Thymus (tissue), 11 donors: ENCODE data around the gene RAB32. TPM values are rescaled to one million over a fixed set of nuclear protein-coding genes. Genes with fewer than 3 reads are reported as not detected.
"Not testable (repeated sequence)": the region's sequence is repeated elsewhere in the genome, so short reads cannot be mapped to it uniquely, and the experiment has no call there.

Source experiments
- DNase-seq, 9 donors: peaks; one replicate each; pipeline ENCODE4 v3.0.0-alpha.2; 2013; ENCODE audit warnings: low spot score in 9 of 9, low read depth in 6 of 9, missing footprints in 1 of 9
- H3K27ac ChIP-seq, 2 donors: one replicate each; pipeline ENCODE4 v1.5.1; 2013; ENCODE audit warnings: control low read depth in 1 of 2, low read depth in 1 of 2, low read length in 1 of 2, mild to moderate bottlenecking in 1 of 2, moderate library complexity in 1 of 2
- H3K27me3 ChIP-seq, 2 donors: one replicate each; pipeline ENCODE4 v1.5.1; 2013; ENCODE audit warnings: low read length in 1 of 2; ENCODE audit not compliant: control insufficient read depth in 2 of 2, insufficient read depth in 1 of 2
- H3K36me3 ChIP-seq, 2 donors: one replicate each; pipeline ENCODE4 v1.5.1; 2013; ENCODE audit warnings: low read length in 1 of 2, mild to moderate bottlenecking in 1 of 2, moderate library complexity in 1 of 2; ENCODE audit not compliant: control insufficient read depth in 2 of 2, insufficient read depth in 2 of 2
- H3K4me1 ChIP-seq, 2 donors: one replicate each; pipeline ENCODE4 v1.5.1; 2013; ENCODE audit warnings: low read length in 2 of 2; ENCODE audit not compliant: control insufficient read depth in 2 of 2, insufficient read depth in 2 of 2
- H3K4me3 ChIP-seq, 2 donors: one replicate each; pipeline ENCODE4 v1.5.1; 2013; ENCODE audit warnings: low read length in 2 of 2, control low read depth in 1 of 2, mild to moderate bottlenecking in 1 of 2
- H3K9me3 ChIP-seq, 2 donors: one replicate each; pipeline ENCODE4 v1.5.1; 2013; ENCODE audit warnings: low read length in 1 of 2, mild to moderate bottlenecking in 1 of 2; ENCODE audit not compliant: control insufficient read depth in 2 of 2, insufficient read depth in 1 of 2
- WGBS: extraction: QIAGEN DNeasy Blood & Tissue Kit; methylation state at CpG from one replicate; pipeline ENCODE4 v1.1.7; 2013; 5-methylcytosine and 5-hydroxymethylcytosine counted together
- polyA plus RNA-seq: library from polyadenylated mRNA; stranded (reverse); fragments of 200-250 nt; gene quantifications from one replicate; pipeline ENCODE4 v1.2.3, GENCODE V29; 2013
- total RNA-seq: library from RNA; stranded (reverse); fragments of 120-200 nt; gene quantifications from one replicate; pipeline ENCODE4 v1.2.4, GENCODE V29; 2013
- donor health status: healthy.

The RAB32 gene
- total and polyA plus RNA-seq, 2 donors = 40.8 to 41.3 TPM

- H3K36me3 ChIP-seq, H3K27me3 ChIP-seq, H3K4me1 ChIP-seq, H3K4me3 ChIP-seq, H3K9me3 ChIP-seq, H3K27ac ChIP-seq, DNase-seq: not testable (repeated sequence)
- 89% methylated on average over 2 of the region's 2 CpGs for WGBS
Measured at GRCh38 chr6:146566661-146567060, 23.0 kb downstream of the RAB32 start.

- not testable (repeated sequence) for H3K27me3 ChIP-seq, H3K4me1 ChIP-seq, DNase-seq, H3K27ac ChIP-seq, H3K9me3 ChIP-seq, H3K4me3 ChIP-seq, H3K36me3 ChIP-seq
- WGBS = 95% methylated on average over 3 of the region's 3 CpGs
Measured at GRCh38 chr6:146568619-146569018, 25.0 kb downstream of the RAB32 start.

GRCh38 chr6:146574211-146574610, 30.6 kb downstream of the RAB32 start:
- no peak overlapping the region for H3K4me3 ChIP-seq
- no peak overlapping the region for H3K27ac ChIP-seq
- no peaks in the 10 kb centered on the region for H3K36me3 ChIP-seq
- no peak for DNase-seq
- H3K9me3 ChIP-seq = peaks cover 0 to 6% of the 10 kb centered on the region in 2 donors
- 100% methylated on average over 1 of the region's 1 CpG for WGBS
- H3K4me1 ChIP-seq = no peaks in the 10 kb centered on the region
- H3K27me3 ChIP-seq = no peaks in the 10 kb centered on the region

GRCh38 chr6:146578054-146578453, 34.4 kb downstream of the RAB32 start:
- Histone ChIP-seq H3K4me3 (no peak overlapping the region), H3K27ac (no peak overlapping the region), H3K27me3 (no peaks in the 10 kb centered on the region), H3K4me1 (no peaks in the 10 kb centered on the region), H3K9me3 (no peaks in the 10 kb centered on the region), H3K36me3 (no peaks in the 10 kb centered on the region)
- DNase-seq = no peak

GRCh38 chr6:146581968-146582367, 38.3 kb downstream of the RAB32 start:
- H3K27me3 ChIP-seq = no peaks in the 10 kb centered on the region
- 98% methylated on average over 1 of the region's 1 CpG for WGBS
- H3K4me3 ChIP-seq = no peak overlapping the region
- H3K36me3 ChIP-seq = no peaks in the 10 kb centered on the region
- DNase-seq = no peak
- no peak overlapping the region for H3K27ac ChIP-seq
- H3K9me3 ChIP-seq = no peaks in the 10 kb centered on the region
- no peaks in the 10 kb centered on the region for H3K4me1 ChIP-seq

- WGBS = 91% methylated on average over 5 of the region's 5 CpGs
- H3K36me3 ChIP-seq = no peaks in the 10 kb centered on the region
- no peaks in the 10 kb centered on the region for H3K4me1 ChIP-seq
- H3K9me3 ChIP-seq = no peaks in the 10 kb centered on the region
- DNase-seq = no peak
- H3K27me3 ChIP-seq = no peaks in the 10 kb centered on the region
- H3K27ac ChIP-seq = no peak overlapping the region
- H3K4me3 ChIP-seq = no peak overlapping the region
Measured at GRCh38 chr6:146582857-146583256, 39.2 kb downstream of the RAB32 start.

GRCh38 chr6:146583966-146584365, 40.3 kb downstream of the RAB32 start:
- Histone ChIP-seq H3K9me3 (no peaks in the 10 kb centered on the region), H3K4me1 (no peaks in the 10 kb centered on the region), H3K36me3 (no peaks in the 10 kb centered on the region), H3K4me3 (no peak overlapping the region), H3K27me3 (no peaks in the 10 kb centered on the region), H3K27ac (no peak overlapping the region)
- 80% methylated on average over 1 of the region's 1 CpG for WGBS
- DNase-seq = no peak

- WGBS = 0% methylated on average over 1 of the region's 1 CpG
- Histone ChIP-seq H3K27ac (no peak overlapping the region), H3K27me3 (no peaks in the 10 kb centered on the region), H3K9me3 (no peaks in the 10 kb centered on the region), H3K4me1 (no peaks in the 10 kb centered on the region), H3K36me3 (no peaks in the 10 kb centered on the region), H3K4me3 (no peak overlapping the region)
- no peak for DNase-seq
Measured at GRCh38 chr6:146587459-146587858, 43.8 kb downstream of the RAB32 start.

GRCh38 chr6:146590492-146590891, 46.9 kb downstream of the RAB32 start:
- WGBS = 96% methylated on average over 1 of the region's 1 CpG

GRCh38 chr6:146592451-146592850, 48.8 kb downstream of the RAB32 start:
- Histone ChIP-seq H3K36me3 (no peaks in the 10 kb centered on the region), H3K27me3 (no peaks in the 10 kb centered on the region), H3K27ac (no peak overlapping the region), H3K4me1 (no peaks in the 10 kb centered on the region), H3K4me3 (no peak overlapping the region), H3K9me3 (no peaks in the 10 kb centered on the region)
- DNase-seq = no peak

More at GRCh38 chr6:146590492-146590891, 46.9 kb downstream of the RAB32 start:
- H3K27ac ChIP-seq = no peak overlapping the region
- H3K27me3 ChIP-seq = no peaks in the 10 kb centered on the region
- no peaks in the 10 kb centered on the region for H3K4me1 ChIP-seq
- no peaks in the 10 kb centered on the region for H3K9me3 ChIP-seq
- no peak overlapping the region for H3K4me3 ChIP-seq
- no peaks in the 10 kb centered on the region for H3K36me3 ChIP-seq
- no peak for DNase-seq
